ENCODE measurements around the gene CYP2S1. TPM values are rescaled to one million over a fixed set of nuclear protein-coding genes. Genes with fewer than 3 reads are reported as not detected.

The CYP2S1 gene
- total RNA-seq, 5 donors from 2014 or later (not counting 1 experiment from before 2014, with no cell fraction given) = 0.20 to 1.2 (median 0.51) TPM; not detected in 1

GRCh38 chr19:41223431-41224234 lies 30.6 kb downstream of the CYP2S1 start:
- Histone ChIP-seq H3K4me3 (ENCODE audit: control insufficient read depth in 1 of 2, extremely low read depth in 1 of 2, low read length in 1 of 2) (no peak overlapping the region), H3K4me1 (ENCODE audit: control insufficient read depth in 1 of 2, extremely low read depth in 1 of 2, insufficient read depth in 2 of 2, low read length in 2 of 2) (peaks cover 6 to 14% of the 10 kb centered on the region in 2 experiments), H3K27me3 (replicated peaks in 1 of 2; ENCODE audit: control insufficient read depth in 2 of 2, extremely low read depth in 1 of 2, insufficient read depth in 2 of 2, low read length in 1 of 2) (peaks cover 0 to 55% of the 10 kb centered on the region in 2 experiments), H3K9me3 (no peaks in the 10 kb centered on the region), H3K27ac (ENCODE audit: low read length) (no peak overlapping the region), H3K36me3 (ENCODE audit: control insufficient read depth in 2 of 2, extremely low read depth in 1 of 2, insufficient read depth in 1 of 2, low read length in 1 of 2) (no peaks in the 10 kb centered on the region)
- DNase-seq (no peak), ATAC-seq (replicated peaks in 1 of 4) (no peak)
- 73% methylated on average over 6 of the region's 8 CpGs for WGBS (ENCODE audit: insufficient coverage)
- Mint-ChIP-seq H3K36me3 (no peaks in the 10 kb centered on the region), H3K4me1 (peaks cover 17 to 24% (median 22%) of the 10 kb centered on the region in 3 donors), H3K27ac (peak overlapping the region; percentile 7 to 40), H3K9me3 (no peaks in the 10 kb centered on the region), H3K27me3 (peaks cover 19 to 29% of the 10 kb centered on the region in 2 donors), H3K4me3 (no peak overlapping the region)
- ChIA-PET POLR2A (no interaction called here), CTCF (no interaction called here)

DNA sequence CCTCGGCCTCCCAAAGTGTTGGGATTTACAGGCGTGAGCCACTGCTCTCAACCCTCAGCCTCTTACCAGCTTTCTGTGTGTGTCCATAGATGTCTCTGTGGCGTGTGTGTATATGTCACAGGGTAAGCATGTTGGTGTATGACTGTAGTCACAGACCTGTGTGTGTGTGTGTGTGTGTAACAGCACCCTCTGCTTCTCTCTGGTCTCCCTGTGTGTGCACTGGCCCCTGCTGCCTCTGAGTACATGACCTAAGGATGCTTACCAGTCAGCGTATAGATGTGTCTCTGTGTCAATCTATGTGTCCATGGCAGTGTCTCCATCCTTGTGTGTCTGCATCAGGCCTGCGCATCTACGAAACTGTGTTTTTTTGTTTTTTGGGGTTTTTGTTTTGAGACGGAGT lies 31.6 kb downstream of the CYP2S1 start:
- DNase-seq (no peak), ATAC-seq (replicated peaks in 1 of 4) (no peak)
- Histone ChIP-seq H3K36me3 (ENCODE audit: control insufficient read depth in 2 of 2, extremely low read depth in 1 of 2, insufficient read depth in 1 of 2, low read length in 1 of 2) (no peaks in the 10 kb centered on the region), H3K4me3 (ENCODE audit: control insufficient read depth in 1 of 2, extremely low read depth in 1 of 2, low read length in 1 of 2) (no peak overlapping the region), H3K27ac (ENCODE audit: low read length) (no peak overlapping the region), H3K27me3 (replicated peaks in 1 of 2; ENCODE audit: control insufficient read depth in 2 of 2, extremely low read depth in 1 of 2, insufficient read depth in 2 of 2, low read length in 1 of 2) (peaks cover 0 to 50% of the 10 kb centered on the region in 2 experiments), H3K4me1 (ENCODE audit: control insufficient read depth in 1 of 2, extremely low read depth in 1 of 2, insufficient read depth in 2 of 2, low read length in 2 of 2) (peaks cover 6 to 14% of the 10 kb centered on the region in 2 experiments), H3K9me3 (no peaks in the 10 kb centered on the region)
- CTCF ChIA-PET = no interaction called here
- H3K4me1 Mint-ChIP-seq = peaks cover 17 to 24% (median 22%) of the 10 kb centered on the region in 3 donors
- no peak overlapping the region for H3K27ac Mint-ChIP-seq
- no peaks in the 10 kb centered on the region for H3K36me3 Mint-ChIP-seq
- WGBS (ENCODE audit: insufficient coverage) = 95% methylated on average over 3 of the region's 7 CpGs
- no peaks in the 10 kb centered on the region for H3K9me3 Mint-ChIP-seq
- POLR2A ChIA-PET = no interaction called here
- peaks cover 11 to 24% of the 10 kb centered on the region in 2 donors for H3K27me3 Mint-ChIP-seq
- H3K4me3 Mint-ChIP-seq = no peak overlapping the region

GRCh38 chr19:41225238-41226052 lies 32.4 kb downstream of the CYP2S1 start:
- peak in 6 of 35 experiments; percentile 7 to 38 (median 20) for DNase-seq
- no peaks in the 10 kb centered on the region for H3K9me3 Mint-ChIP-seq
- peaks cover 6 to 14% of the 10 kb centered on the region in 2 experiments for H3K4me1 ChIP-seq (ENCODE audit: control insufficient read depth in 1 of 2, extremely low read depth in 1 of 2, insufficient read depth in 2 of 2, low read length in 2 of 2)
- peak overlapping the region; percentile 66 to 84 for H3K27ac Mint-ChIP-seq
- H3K4me3 ChIP-seq (ENCODE audit: control insufficient read depth in 1 of 2, extremely low read depth in 1 of 2, low read length in 1 of 2) = peak overlapping the region; percentile 26 to 87
- H3K27me3 Mint-ChIP-seq = peaks cover 5 to 18% of the 10 kb centered on the region in 2 donors
- peak in 3 of 4 experiments; percentile 18 to 49 (median 39) for ATAC-seq (replicated peaks in 1 of 4)
- H3K27ac ChIP-seq (ENCODE audit: low read length) = no peak overlapping the region
- no peaks in the 10 kb centered on the region for H3K36me3 ChIP-seq (ENCODE audit: control insufficient read depth in 2 of 2, extremely low read depth in 1 of 2, insufficient read depth in 1 of 2, low read length in 1 of 2)
- H3K4me3 Mint-ChIP-seq = peak overlapping the region; percentile 71 to 78 (median 75)
- no peaks in the 10 kb centered on the region for H3K36me3 Mint-ChIP-seq
- peaks cover 15 to 24% (median 19%) of the 10 kb centered on the region in 3 donors for H3K4me1 Mint-ChIP-seq
- H3K9me3 ChIP-seq = no peaks in the 10 kb centered on the region
- ChIA-PET CTCF (no interaction called here), POLR2A (no interaction called here)
- peaks cover 0 to 48% of the 10 kb centered on the region in 2 experiments for H3K27me3 ChIP-seq (replicated peaks in 1 of 2; ENCODE audit: control insufficient read depth in 2 of 2, extremely low read depth in 1 of 2, insufficient read depth in 2 of 2, low read length in 1 of 2)
- 69% methylated on average over 20 of the region's 29 CpGs for WGBS (ENCODE audit: insufficient coverage)

- Histone ChIP-seq H3K36me3 (ENCODE audit: control insufficient read depth in 2 of 2, extremely low read depth in 1 of 2, insufficient read depth in 1 of 2, low read length in 1 of 2) (no peaks in the 10 kb centered on the region), H3K4me3 (ENCODE audit: control insufficient read depth in 1 of 2, extremely low read depth in 1 of 2, low read length in 1 of 2) (peak overlapping the region; percentile 48 to 87), H3K27me3 (replicated peaks in 1 of 2; ENCODE audit: control insufficient read depth in 2 of 2, extremely low read depth in 1 of 2, insufficient read depth in 2 of 2, low read length in 1 of 2) (peaks cover 0 to 48% of the 10 kb centered on the region in 2 experiments), H3K9me3 (no peaks in the 10 kb centered on the region), H3K4me1 (ENCODE audit: control insufficient read depth in 1 of 2, extremely low read depth in 1 of 2, insufficient read depth in 2 of 2, low read length in 2 of 2) (peaks cover 6 to 12% of the 10 kb centered on the region in 2 experiments), H3K27ac (ENCODE audit: low read length) (no peak overlapping the region)
- peak; percentile 64 to 79 (median 70) for ATAC-seq (replicated peaks in 1 of 4)
- Mint-ChIP-seq H3K4me1 (peaks cover 15 to 24% (median 19%) of the 10 kb centered on the region in 3 donors), H3K4me3 (peak overlapping the region; percentile 78 to 89 (median 81)), H3K9me3 (no peaks in the 10 kb centered on the region), H3K27me3 (peaks cover under 1 to 11% of the 10 kb centered on the region in 2 donors), H3K27ac (peak overlapping the region; percentile 81 to 84), H3K36me3 (no peaks in the 10 kb centered on the region)
- CTCF ChIA-PET = no interaction called here
- WGBS (ENCODE audit: insufficient coverage) = 2% methylated on average over 61 of the region's 67 CpGs
- DNase-seq = peak in 32 of 35 experiments; percentile 5 to 57 (median 28)
- POLR2A ChIA-PET = no interaction called here
These were observed 33.2 kb downstream of the CYP2S1 start for GRCh38 chr19:41226053-41226873.

GRCh38 chr19:41226874-41227390 lies 33.9 kb downstream of the CYP2S1 start:
- no peak overlapping the region for H3K27ac ChIP-seq (ENCODE audit: low read length)
- H3K27ac Mint-ChIP-seq = peak overlapping the region; percentile 81 to 84
- 80% methylated on average over 3 of the region's 9 CpGs for WGBS (ENCODE audit: insufficient coverage)
- H3K9me3 Mint-ChIP-seq = no peaks in the 10 kb centered on the region
- peaks cover 0 to 9% of the 10 kb centered on the region in 2 donors for H3K27me3 Mint-ChIP-seq
- ATAC-seq (replicated peaks in 1 of 4) (peak in 1 of 4 experiments; percentile 35), DNase-seq (peak in 3 of 35 experiments; percentile 9 to 27 (median 11))
- H3K4me1 Mint-ChIP-seq = peaks cover 15 to 24% (median 19%) of the 10 kb centered on the region in 3 donors
- H3K27me3 ChIP-seq (replicated peaks in 1 of 2; ENCODE audit: control insufficient read depth in 2 of 2, extremely low read depth in 1 of 2, insufficient read depth in 2 of 2, low read length in 1 of 2) = peaks cover 0 to 42% of the 10 kb centered on the region in 2 experiments
- no peaks in the 10 kb centered on the region for H3K36me3 Mint-ChIP-seq
- ChIA-PET POLR2A (no interaction called here), CTCF (no interaction called here)
- H3K9me3 ChIP-seq = no peaks in the 10 kb centered on the region
- peak overlapping the region; percentile 77 to 89 (median 81) for H3K4me3 Mint-ChIP-seq
- no peaks in the 10 kb centered on the region for H3K36me3 ChIP-seq (ENCODE audit: control insufficient read depth in 2 of 2, extremely low read depth in 1 of 2, insufficient read depth in 1 of 2, low read length in 1 of 2)
- peak overlapping the region; percentile 48 to 87 for H3K4me3 ChIP-seq (ENCODE audit: control insufficient read depth in 1 of 2, extremely low read depth in 1 of 2, low read length in 1 of 2)
- H3K4me1 ChIP-seq (ENCODE audit: control insufficient read depth in 1 of 2, extremely low read depth in 1 of 2, insufficient read depth in 2 of 2, low read length in 2 of 2) = peaks cover 6 to 12% of the 10 kb centered on the region in 2 experiments

All from T-cell (primary cell).